Vagina (tissue), 2 donors: ENCODE results near the gene CCR6. TPM values are rescaled to one million over a fixed set of nuclear protein-coding genes. Genes with fewer than 3 reads are reported as not detected.

Experiments used
- DNase-seq, 2 donors: peaks; one replicate each; pipeline ENCODE4 v3.0.0-alpha.2; 2017; ENCODE audit errors: extremely low spot score in 2 of 2
- H3K27ac ChIP-seq: fragments of 200-600 bp; sonication (generic); one replicate; pipeline ENCODE4 v1.5.1; 2019
- H3K27me3 ChIP-seq: fragments of 200-600 bp; sonication (generic); one replicate; pipeline ENCODE4 v1.5.1; 2019
- H3K36me3 ChIP-seq, 2 donors: fragments of 200-600 bp; sonication (generic); one replicate each; pipeline ENCODE4 v1.5.1; 2017 to 2019
- H3K4me1 ChIP-seq: fragments of 200-600 bp; sonication (generic); one replicate; pipeline ENCODE4 v1.5.1; 2019
- H3K4me3 ChIP-seq, 2 donors: fragments of 200-600 bp; sonication (generic); 1 replicate in 1 of 2; 2 replicates in 1 of 2; pipeline ENCODE4 v1.5.1; 2016 to 2019
- H3K9me3 ChIP-seq: fragments of 200-600 bp; sonication (generic); one replicate; pipeline ENCODE4 v1.5.1; 2019
- POLR2A ChIP-seq, 2 donors: fragments of 450-650 bp; IDR thresholded peaks; one replicate each; pipeline ENCODE4 v1.6.1; 2017; ENCODE audit warnings: antibody characterized with exemption in 2 of 2, mild to moderate bottlenecking in 2 of 2, moderate library complexity in 2 of 2
- POLR2AphosphoS5 ChIP-seq, 2 donors: sonication (generic); formaldehyde crosslinking; IDR thresholded peaks; one replicate each; pipeline ENCODE4 v1.9.0; 2017; ENCODE audit warnings: antibody characterized with exemption in 2 of 2, mild to moderate bottlenecking in 2 of 2, low read depth in 1 of 2; ENCODE audit not compliant: insufficient read depth in 1 of 2
- intact Hi-C: fragments of 100-400 bp; cut with DNase I; formaldehyde crosslinking; loops from one replicate; pipeline ENCODE4 v1.15.1; 2023
- total RNA-seq: library from RNA; depleted of rRNA; stranded (reverse); fragments of >200 nt; gene quantifications from one replicate; pipeline ENCODE4 v1.2.3, GENCODE V29; 2016
- TF ChIP-seq, protein P1 (sequence below), 3 experiments: fragments of 450-650 bp in 2 of 3; fragments of 200-600 bp in 1 of 3; sonication (generic) in 1 of 3; IDR thresholded peaks; one replicate each; pipeline ENCODE4 v1.5.1; 2017 to 2019; ENCODE audit warnings: antibody characterized with exemption in 3 of 3, mild to moderate bottlenecking in 2 of 3, moderate library complexity in 2 of 3

The CCR6 gene
- total RNA-seq, 1 donor from 2014 or later, result 1.2 TPM

DNA sequence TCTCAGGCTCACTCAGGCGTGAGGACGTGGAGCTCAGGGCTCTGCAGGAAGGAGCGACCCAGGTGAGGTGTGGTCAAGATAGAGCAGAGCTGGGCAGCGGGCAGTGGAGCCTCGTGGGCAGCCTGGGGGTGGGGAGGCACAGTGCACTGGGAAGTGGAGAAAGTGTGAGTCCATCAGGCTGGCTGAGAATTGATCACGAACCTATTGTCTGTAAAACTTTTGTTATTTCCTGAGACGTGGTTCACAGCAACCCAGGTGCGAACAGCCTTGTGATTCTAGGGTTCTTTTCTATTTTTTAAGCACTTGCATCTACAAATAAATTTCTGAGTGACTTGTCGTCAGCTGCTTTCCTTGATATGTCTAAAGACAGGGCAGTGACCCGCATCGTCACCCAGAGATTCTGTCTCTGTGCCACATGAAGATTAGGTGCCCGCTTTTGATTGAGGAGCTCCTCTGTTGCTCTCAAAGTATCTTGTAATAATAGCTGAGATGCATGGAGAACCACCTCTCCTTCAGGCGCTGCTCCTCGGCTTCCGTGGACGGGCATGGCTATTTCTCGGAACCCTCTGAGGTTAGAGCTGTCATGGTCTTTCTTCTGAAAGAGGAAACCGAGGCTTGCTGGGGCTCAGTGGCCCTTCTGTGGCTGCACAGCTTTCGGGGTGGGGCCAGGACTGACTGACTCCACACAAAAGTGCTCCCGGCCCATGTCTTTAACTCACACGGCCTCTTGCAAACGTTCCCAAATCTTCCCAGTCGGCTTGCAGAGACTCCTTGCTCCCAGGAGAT is 662 bp upstream of the CCR6 start:
- H3K27me3 ChIP-seq, result no peaks in the 10 kb centered on the region
- no peak for DNase-seq
- peaks cover 10% of the 10 kb centered on the region for H3K4me1 ChIP-seq
- TF ChIP-seq POLR2AphosphoS5 (IDR thresholded peaks at IDR 0.05; ENCODE audit: insufficient read depth in 1 of 2, low read depth in 1 of 2), result no peak
- TF ChIP-seq POLR2A (IDR thresholded peaks at IDR 0.05), result no peak
- TF ChIP-seq, protein P1, sequence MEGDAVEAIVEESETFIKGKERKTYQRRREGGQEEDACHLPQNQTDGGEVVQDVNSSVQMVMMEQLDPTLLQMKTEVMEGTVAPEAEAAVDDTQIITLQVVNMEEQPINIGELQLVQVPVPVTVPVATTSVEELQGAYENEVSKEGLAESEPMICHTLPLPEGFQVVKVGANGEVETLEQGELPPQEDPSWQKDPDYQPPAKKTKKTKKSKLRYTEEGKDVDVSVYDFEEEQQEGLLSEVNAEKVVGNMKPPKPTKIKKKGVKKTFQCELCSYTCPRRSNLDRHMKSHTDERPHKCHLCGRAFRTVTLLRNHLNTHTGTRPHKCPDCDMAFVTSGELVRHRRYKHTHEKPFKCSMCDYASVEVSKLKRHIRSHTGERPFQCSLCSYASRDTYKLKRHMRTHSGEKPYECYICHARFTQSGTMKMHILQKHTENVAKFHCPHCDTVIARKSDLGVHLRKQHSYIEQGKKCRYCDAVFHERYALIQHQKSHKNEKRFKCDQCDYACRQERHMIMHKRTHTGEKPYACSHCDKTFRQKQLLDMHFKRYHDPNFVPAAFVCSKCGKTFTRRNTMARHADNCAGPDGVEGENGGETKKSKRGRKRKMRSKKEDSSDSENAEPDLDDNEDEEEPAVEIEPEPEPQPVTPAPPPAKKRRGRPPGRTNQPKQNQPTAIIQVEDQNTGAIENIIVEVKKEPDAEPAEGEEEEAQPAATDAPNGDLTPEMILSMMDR (IDR thresholded peaks at IDR 0.05), result no peak
- intact Hi-C loops, result no loop called here
- no peaks in the 10 kb centered on the region for H3K9me3 ChIP-seq
- H3K36me3 ChIP-seq, result no peaks in the 10 kb centered on the region
- no peak overlapping the region for H3K4me3 ChIP-seq
- no peak overlapping the region for H3K27ac ChIP-seq

DNA sequence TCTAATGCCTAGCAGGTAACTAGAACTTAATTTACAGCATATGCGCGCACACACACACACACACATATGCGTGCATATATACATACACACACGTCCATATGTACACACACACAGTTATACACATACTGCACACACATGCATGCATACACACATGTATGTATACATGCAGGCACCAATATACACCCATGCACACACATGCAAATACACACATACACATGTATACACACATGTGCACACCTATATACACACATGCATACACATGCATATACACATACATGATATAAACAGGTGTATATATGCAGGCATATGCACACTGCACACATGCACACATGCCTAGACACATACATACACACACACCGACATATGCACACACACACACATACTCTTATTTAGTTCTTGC is 1.9 kb downstream of the CCR6 start:
- H3K36me3 ChIP-seq, result no peaks in the 10 kb centered on the region
- DNase-seq, result no peak
- no peak overlapping the region for H3K4me3 ChIP-seq
- peaks cover 10% of the 10 kb centered on the region for H3K4me1 ChIP-seq
- no peaks in the 10 kb centered on the region for H3K9me3 ChIP-seq
- TF ChIP-seq POLR2A (IDR thresholded peaks at IDR 0.05) (no peak), POLR2AphosphoS5 (IDR thresholded peaks at IDR 0.05; ENCODE audit: insufficient read depth in 1 of 2, low read depth in 1 of 2) (no peak)
- TF ChIP-seq, protein P1 (IDR thresholded peaks at IDR 0.05), result no peak
- H3K27ac ChIP-seq, result no peak overlapping the region
- no peaks in the 10 kb centered on the region for H3K27me3 ChIP-seq
- intact Hi-C loops, result no loop called here

DNA sequence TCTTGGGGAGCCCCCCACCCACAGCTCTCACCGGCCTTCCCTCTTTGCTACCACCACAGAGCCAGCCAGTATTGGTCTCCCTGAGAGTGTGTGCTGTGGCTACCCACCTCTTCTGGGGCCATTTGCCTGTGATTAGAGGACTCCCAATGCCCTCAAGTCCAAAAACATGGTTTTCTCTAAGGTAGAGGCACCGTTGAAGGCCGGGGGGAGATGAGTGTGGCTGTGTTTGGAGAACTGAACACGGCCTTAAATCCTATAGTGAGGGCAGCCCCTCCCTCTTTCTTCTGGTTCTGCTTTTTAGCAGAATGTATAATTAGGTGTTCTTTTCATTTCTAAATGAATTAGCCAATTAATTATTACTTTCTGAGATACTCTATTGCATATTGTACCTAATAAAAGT is 2.5 kb downstream of the CCR6 start:
- H3K36me3 ChIP-seq, result no peaks in the 10 kb centered on the region
- no peak for DNase-seq
- no peak overlapping the region for H3K27ac ChIP-seq
- intact Hi-C loops, result no loop called here
- no peak overlapping the region for H3K4me3 ChIP-seq
- TF ChIP-seq, protein P1 (IDR thresholded peaks at IDR 0.05), result no peak
- TF ChIP-seq POLR2AphosphoS5 (IDR thresholded peaks at IDR 0.05; ENCODE audit: insufficient read depth in 1 of 2, low read depth in 1 of 2), result no peak
- no peak for TF ChIP-seq POLR2A (IDR thresholded peaks at IDR 0.05)
- H3K4me1 ChIP-seq, result peaks cover 6% of the 10 kb centered on the region
- H3K27me3 ChIP-seq, result no peaks in the 10 kb centered on the region
- no peaks in the 10 kb centered on the region for H3K9me3 ChIP-seq

DNA sequence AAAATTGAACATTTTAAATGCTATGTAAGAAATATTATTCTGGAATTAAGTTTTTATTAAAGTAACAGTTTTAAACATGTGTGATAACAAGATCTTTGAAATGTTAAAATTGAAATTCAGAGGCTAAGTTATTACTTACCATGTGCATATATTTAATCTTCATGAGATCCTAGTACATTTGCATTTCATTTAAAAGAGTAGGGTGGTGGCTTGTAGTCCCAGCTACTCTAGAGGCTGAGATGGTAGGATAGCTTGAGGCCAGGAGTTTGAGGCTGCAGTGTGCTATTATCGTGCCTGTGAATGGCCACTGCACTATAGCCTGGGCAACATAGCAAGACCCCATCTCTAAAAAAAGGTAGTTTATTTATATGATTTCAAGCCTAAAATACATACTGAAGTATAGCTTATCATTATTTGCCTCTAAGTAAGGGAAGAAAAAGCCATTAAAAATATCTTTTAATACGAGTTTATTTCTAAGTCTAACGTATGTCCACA is 3.0 kb downstream of the CCR6 start:
- peaks cover under 1% of the 10 kb centered on the region for H3K4me1 ChIP-seq
- H3K27me3 ChIP-seq, result no peaks in the 10 kb centered on the region
- no peak overlapping the region for H3K27ac ChIP-seq
- H3K9me3 ChIP-seq, result no peaks in the 10 kb centered on the region
- TF ChIP-seq POLR2A (IDR thresholded peaks at IDR 0.05) (no peak), POLR2AphosphoS5 (IDR thresholded peaks at IDR 0.05; ENCODE audit: insufficient read depth in 1 of 2, low read depth in 1 of 2) (no peak)
- TF ChIP-seq, protein P1 (IDR thresholded peaks at IDR 0.05), result no peak
- intact Hi-C loops, result no loop called here
- DNase-seq, result no peak
- H3K36me3 ChIP-seq, result no peaks in the 10 kb centered on the region
- H3K4me3 ChIP-seq, result no peak overlapping the region
